Measurements from ENCODE around the gene NLK.
"Not testable (repeated sequence)": the region's sequence is repeated elsewhere in the genome, so short reads cannot be mapped to it uniquely, and the experiment has no call there.

The NLK gene

DNA sequence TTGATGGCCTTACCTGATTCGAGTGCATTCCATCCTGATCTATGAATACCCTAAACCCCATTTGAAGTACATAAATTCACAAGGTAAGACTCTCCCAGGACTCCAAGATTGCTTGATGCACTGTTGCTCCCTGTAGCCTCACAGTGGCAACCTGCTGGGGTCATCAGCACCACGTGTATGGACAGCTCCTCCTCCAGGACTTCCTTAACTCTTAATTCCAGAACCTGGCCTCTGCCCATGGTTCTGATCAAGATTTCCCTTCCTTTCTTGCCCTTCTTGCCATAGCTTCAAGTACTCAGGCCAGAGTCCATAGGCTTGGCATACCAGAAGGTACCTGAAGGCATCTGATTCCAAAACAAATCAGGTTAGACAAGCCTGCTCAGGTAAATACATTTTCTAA lies 34.0 kb upstream of the NLK start:
- Histone ChIP-seq H3K27ac (ENCODE audit: low read depth, low read length) (no peak overlapping the region), H3K4me1 (ENCODE audit: insufficient read depth, low read length) (no peaks in the 10 kb centered on the region), H3K36me3 (ENCODE audit: insufficient read depth, low read length) (no peaks in the 10 kb centered on the region), H3K9me3 (ENCODE audit: insufficient read depth, low read depth, low read length) (no peaks in the 10 kb centered on the region), H3K9ac (ENCODE audit: low read depth, low read length) (no peak overlapping the region), H3K4me3 (ENCODE audit: low read length) (no peak overlapping the region), H3K27me3 (ENCODE audit: insufficient read depth, low read length) (peaks cover 2% of the 10 kb centered on the region; the same call in 1 of the 2 replicates)
- WGBS, result 6% methylated on average over 2 of the region's 2 CpGs

DNA sequence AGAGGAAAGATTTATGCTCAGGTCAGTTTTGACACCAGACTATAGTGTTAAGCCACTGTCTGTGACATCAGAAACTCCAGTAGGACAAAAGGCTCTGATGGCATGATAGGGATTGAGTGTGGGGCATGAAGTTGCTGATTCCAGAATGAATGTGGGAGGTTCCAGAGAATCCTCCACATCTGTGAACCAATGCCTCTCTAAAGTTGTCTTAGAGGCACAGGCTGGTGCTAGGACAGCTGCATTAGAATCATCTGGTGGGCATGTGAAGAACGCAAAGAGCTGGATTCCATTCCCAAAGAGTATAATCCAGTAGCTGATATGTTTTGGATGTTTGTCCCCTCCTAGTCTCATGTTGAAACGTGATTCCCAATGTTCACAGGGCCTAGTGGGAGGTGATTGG lies 32.1 kb upstream of the NLK start:
- H3K36me3 ChIP-seq (ENCODE audit: insufficient read depth, low read length), result no peaks in the 10 kb centered on the region
- peaks cover 2% of the 10 kb centered on the region; the same call in 1 of the 2 replicates for H3K27me3 ChIP-seq (ENCODE audit: insufficient read depth, low read length)
- H3K27ac ChIP-seq (ENCODE audit: low read depth, low read length), result no peak overlapping the region
- H3K9ac ChIP-seq (ENCODE audit: low read depth, low read length), result no peak overlapping the region
- WGBS, result 66% methylated on average over 2 of the region's 2 CpGs
- no peaks in the 10 kb centered on the region for H3K4me1 ChIP-seq (ENCODE audit: insufficient read depth, low read length)
- no peaks in the 10 kb centered on the region for H3K9me3 ChIP-seq (ENCODE audit: insufficient read depth, low read depth, low read length)
- no peak overlapping the region for H3K4me3 ChIP-seq (ENCODE audit: low read length)

DNA sequence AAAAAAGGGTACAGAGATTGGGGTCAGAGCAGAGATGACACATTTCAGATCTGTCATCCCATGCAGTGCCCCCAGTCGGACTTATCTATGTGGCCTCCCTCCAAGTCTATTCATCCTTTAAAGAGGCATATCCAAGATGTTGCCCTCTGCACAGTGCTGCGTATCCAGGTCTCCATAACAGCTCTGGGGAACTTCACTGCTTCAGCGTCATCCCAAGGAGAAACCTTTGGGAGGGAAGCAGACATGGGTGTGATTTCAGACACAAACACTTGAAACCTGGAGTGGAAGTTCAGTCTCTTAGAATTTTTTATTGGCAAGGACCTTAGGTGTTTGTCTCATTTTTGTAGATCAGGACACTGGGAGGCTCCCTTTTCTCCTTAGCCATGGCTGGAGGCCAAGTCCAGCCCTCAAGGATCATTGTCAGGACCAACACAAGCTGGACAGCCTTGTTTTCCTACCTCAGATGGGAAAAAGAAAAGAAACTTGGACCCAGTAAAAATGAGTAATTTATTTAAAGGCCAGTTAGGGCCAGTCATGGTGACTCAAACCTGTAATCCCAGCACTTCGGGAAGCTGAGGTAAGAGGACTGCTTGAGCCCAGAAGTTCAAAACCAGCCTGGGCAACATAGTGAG lies 23.9 kb upstream of the NLK start:
- WGBS, result 93% methylated on average over 4 of the region's 4 CpGs
- Histone ChIP-seq H3K4me3 (ENCODE audit: low read length) (no peak overlapping the region), H3K27me3 (ENCODE audit: insufficient read depth, low read length) (peaks cover 5% of the 10 kb centered on the region), H3K4me1 (ENCODE audit: insufficient read depth, low read length) (no peaks in the 10 kb centered on the region), H3K9me3 (ENCODE audit: insufficient read depth, low read depth, low read length) (no peaks in the 10 kb centered on the region), H3K27ac (ENCODE audit: low read depth, low read length) (no peak overlapping the region), H3K9ac (ENCODE audit: low read depth, low read length) (no peak overlapping the region), H3K36me3 (ENCODE audit: insufficient read depth, low read length) (no peaks in the 10 kb centered on the region)

GRCh38 chr17:28020515-28020914 lies 22.0 kb upstream of the NLK start:
- peaks cover 5% of the 10 kb centered on the region for H3K27me3 ChIP-seq (ENCODE audit: insufficient read depth, low read length)
- no CpG with 5 or more reads among the region's 1 CpG for WGBS

GRCh38 chr17:28029044-28029443 lies 13.4 kb upstream of the NLK start:
- H3K36me3 ChIP-seq (ENCODE audit: insufficient read depth, low read length), result no peaks in the 10 kb centered on the region
- no peaks in the 10 kb centered on the region for H3K4me1 ChIP-seq (ENCODE audit: insufficient read depth, low read length)
- no peak overlapping the region for H3K4me3 ChIP-seq (ENCODE audit: low read length)
- 86% methylated on average over 1 of the region's 1 CpG for WGBS
- no peaks in the 10 kb centered on the region for H3K27me3 ChIP-seq (ENCODE audit: insufficient read depth, low read length)
- no peak overlapping the region for H3K9ac ChIP-seq (ENCODE audit: low read depth, low read length)
- no peak overlapping the region for H3K27ac ChIP-seq (ENCODE audit: low read depth, low read length)
- no peaks in the 10 kb centered on the region for H3K9me3 ChIP-seq (ENCODE audit: insufficient read depth, low read depth, low read length)

More at GRCh38 chr17:28020515-28020914, 22.0 kb upstream of the NLK start:
- Histone ChIP-seq H3K4me1 (ENCODE audit: insufficient read depth, low read length) (no peaks in the 10 kb centered on the region), H3K36me3 (ENCODE audit: insufficient read depth, low read length) (no peaks in the 10 kb centered on the region), H3K27ac (ENCODE audit: low read depth, low read length) (no peak overlapping the region), H3K4me3 (ENCODE audit: low read length) (no peak overlapping the region), H3K9me3 (ENCODE audit: insufficient read depth, low read depth, low read length) (no peaks in the 10 kb centered on the region), H3K9ac (ENCODE audit: low read depth, low read length) (no peak overlapping the region)

- Histone ChIP-seq H3K9ac (ENCODE audit: low read depth, low read length) (no peak overlapping the region), H3K27ac (ENCODE audit: low read depth, low read length) (no peak overlapping the region), H3K36me3 (ENCODE audit: insufficient read depth, low read length) (no peaks in the 10 kb centered on the region), H3K27me3 (ENCODE audit: insufficient read depth, low read length) (no peaks in the 10 kb centered on the region), H3K9me3 (ENCODE audit: insufficient read depth, low read depth, low read length) (no peaks in the 10 kb centered on the region), H3K4me1 (ENCODE audit: insufficient read depth, low read length) (no peaks in the 10 kb centered on the region), H3K4me3 (ENCODE audit: low read length) (no peak overlapping the region)
- WGBS, result 88% methylated on average over 2 of the region's 3 CpGs
Observed at GRCh38 chr17:28030386-28030785, 12.1 kb upstream of the NLK start.

- H3K9me3 ChIP-seq (ENCODE audit: insufficient read depth, low read depth, low read length), result no peaks in the 10 kb centered on the region
- H3K27me3 ChIP-seq (ENCODE audit: insufficient read depth, low read length), result no peaks in the 10 kb centered on the region
- H3K9ac ChIP-seq (ENCODE audit: low read depth, low read length), result no peak overlapping the region
- WGBS, result 96% methylated on average over 6 of the region's 6 CpGs
- H3K4me1 ChIP-seq (ENCODE audit: insufficient read depth, low read length), result no peaks in the 10 kb centered on the region
- H3K4me3 ChIP-seq (ENCODE audit: low read length), result no peak overlapping the region
- no peaks in the 10 kb centered on the region for H3K36me3 ChIP-seq (ENCODE audit: insufficient read depth, low read length)
- no peak overlapping the region for H3K27ac ChIP-seq (ENCODE audit: low read depth, low read length)
Observed at GRCh38 chr17:28031174-28031573, 11.3 kb upstream of the NLK start.

- Histone ChIP-seq H3K4me3 (ENCODE audit: low read length) (no peak overlapping the region), H3K9ac (ENCODE audit: low read depth, low read length) (no peak overlapping the region), H3K4me1 (ENCODE audit: insufficient read depth, low read length) (no peaks in the 10 kb centered on the region), H3K27ac (ENCODE audit: low read depth, low read length) (no peak overlapping the region), H3K36me3 (ENCODE audit: insufficient read depth, low read length) (no peaks in the 10 kb centered on the region), H3K27me3 (ENCODE audit: insufficient read depth, low read length) (no peaks in the 10 kb centered on the region), H3K9me3 (ENCODE audit: insufficient read depth, low read depth, low read length) (no peaks in the 10 kb centered on the region)
- WGBS, result 83% methylated on average over 8 of the region's 8 CpGs
Observed at GRCh38 chr17:28033972-28034714, 8.3 kb upstream of the NLK start.

GRCh38 chr17:28035452-28035851 lies 7.0 kb upstream of the NLK start:
- not testable (repeated sequence) for H3K9ac ChIP-seq (ENCODE audit: low read depth, low read length); H3K4me1 ChIP-seq (ENCODE audit: insufficient read depth, low read length); H3K4me3 ChIP-seq (ENCODE audit: low read length); H3K36me3 ChIP-seq (ENCODE audit: insufficient read depth, low read length); H3K9me3 ChIP-seq (ENCODE audit: insufficient read depth, low read depth, low read length); H3K27ac ChIP-seq (ENCODE audit: low read depth, low read length); H3K27me3 ChIP-seq (ENCODE audit: insufficient read depth, low read length)
- WGBS, result 95% methylated on average over 2 of the region's 4 CpGs

DNA sequence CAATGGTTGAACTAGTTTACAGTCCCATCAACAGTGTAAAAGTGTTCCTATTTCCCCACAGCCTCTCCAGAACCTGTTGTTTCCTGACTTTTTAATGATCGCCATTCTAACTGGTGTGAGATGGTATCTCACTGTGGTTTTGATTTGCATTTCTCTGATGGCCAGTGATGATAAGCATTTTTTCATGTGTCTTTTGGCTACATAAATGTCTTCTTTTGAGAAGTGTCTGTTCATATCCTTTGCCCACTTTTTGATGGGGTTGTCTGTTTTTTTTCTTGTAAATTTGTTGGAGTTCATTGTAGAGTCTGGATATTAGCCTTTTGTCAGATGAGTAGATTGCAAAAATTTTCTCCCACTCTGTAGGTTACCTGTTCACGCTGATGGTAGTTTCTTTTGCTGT lies 6.6 kb upstream of the NLK start:
- H3K27me3 ChIP-seq (ENCODE audit: insufficient read depth, low read length); H3K4me1 ChIP-seq (ENCODE audit: insufficient read depth, low read length); H3K9ac ChIP-seq (ENCODE audit: low read depth, low read length); H3K36me3 ChIP-seq (ENCODE audit: insufficient read depth, low read length); H3K4me3 ChIP-seq (ENCODE audit: low read length); H3K9me3 ChIP-seq (ENCODE audit: insufficient read depth, low read depth, low read length); H3K27ac ChIP-seq (ENCODE audit: low read depth, low read length): not testable (repeated sequence)
- 75% methylated on average over 1 of the region's 2 CpGs for WGBS

GRCh38 chr17:28038802-28039201 lies 3.7 kb upstream of the NLK start:
- H3K27ac ChIP-seq (ENCODE audit: low read depth, low read length), result no peak overlapping the region
- H3K9ac ChIP-seq (ENCODE audit: low read depth, low read length), result no peak overlapping the region
- no peak overlapping the region for H3K4me3 ChIP-seq (ENCODE audit: low read length)
- no CpG with 5 or more reads among the region's 1 CpG for WGBS
- H3K4me1 ChIP-seq (ENCODE audit: insufficient read depth, low read length), result peaks cover 11% of the 10 kb centered on the region
- peaks cover 7% of the 10 kb centered on the region for H3K36me3 ChIP-seq (ENCODE audit: insufficient read depth, low read length)
- H3K9me3 ChIP-seq (ENCODE audit: insufficient read depth, low read depth, low read length), result no peaks in the 10 kb centered on the region
- no peaks in the 10 kb centered on the region for H3K27me3 ChIP-seq (ENCODE audit: insufficient read depth, low read length)
